Caki2 (cell line): ENCODE results near the gene PLD3. TPM values are rescaled to one million over a fixed set of nuclear protein-coding genes. Genes with fewer than 3 reads are reported as not detected.
"Not testable (repeated sequence)": the region's sequence is repeated elsewhere in the genome, so short reads cannot be mapped to it uniquely, and the experiment has no call there.

Experiments used
- DNase-seq: peaks from one replicate; pipeline ENCODE4 v3.0.0-alpha.2; 2015; ENCODE audit warnings: low read depth
- in situ Hi-C: cut with HindIII; loops from 2 replicates; pipeline ENCODE4 v1.10.0; 2016; ENCODE audit warnings: low sequenced_read_pairs, low pct_unique_long_range_greater_than_20kb, mixed read lengths
- total RNA-seq: library from RNA; depleted of rRNA; stranded (reverse); fragments of >200 nt; shearing (Covaris generic); gene quantifications from 2 replicates; pipeline ENCODE4 v1.2.3, GENCODE V29; 2014; ENCODE audit warnings: low replicate concordance

The PLD3 gene
- total RNA-seq, 1 experiment from 2014 or later, result 381 TPM

DNA sequence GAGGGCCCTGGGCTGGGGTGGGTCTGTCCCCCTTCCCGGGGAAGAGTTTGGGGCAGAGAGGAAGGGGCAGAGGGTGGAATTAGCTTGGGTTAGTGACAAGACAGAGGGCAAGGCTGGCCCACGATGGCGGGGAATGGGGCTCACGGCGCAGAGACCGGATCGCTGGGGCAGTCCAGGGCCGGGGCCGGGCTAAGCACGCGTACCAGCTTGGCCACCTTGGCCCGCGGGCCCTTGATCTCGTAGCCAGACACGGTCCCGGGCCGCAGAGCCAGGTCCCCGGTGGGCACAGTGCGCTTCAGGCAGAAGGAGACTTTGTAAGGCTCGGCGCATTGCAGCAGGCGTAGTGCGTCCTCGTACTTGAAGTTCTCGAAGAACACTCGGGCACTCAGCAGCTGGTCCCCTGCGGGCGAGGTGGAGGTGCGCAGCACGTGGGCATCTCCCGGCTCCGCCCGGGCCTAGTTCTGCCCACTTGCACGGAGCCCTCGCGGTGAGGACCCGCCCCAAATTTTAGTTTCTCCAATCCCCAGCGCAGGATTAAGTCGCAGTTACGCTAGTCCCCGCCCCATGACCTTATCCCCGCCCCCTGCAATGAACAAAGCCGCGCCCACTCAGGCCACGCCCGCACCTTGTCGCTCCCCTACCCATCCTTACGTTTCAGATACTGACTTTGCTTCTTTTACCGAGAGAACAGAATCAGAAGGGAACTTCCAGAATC lies 50.1 kb downstream of the PLD3 start:
- in situ Hi-C loops, result no loop called here
- no peak for DNase-seq

DNA sequence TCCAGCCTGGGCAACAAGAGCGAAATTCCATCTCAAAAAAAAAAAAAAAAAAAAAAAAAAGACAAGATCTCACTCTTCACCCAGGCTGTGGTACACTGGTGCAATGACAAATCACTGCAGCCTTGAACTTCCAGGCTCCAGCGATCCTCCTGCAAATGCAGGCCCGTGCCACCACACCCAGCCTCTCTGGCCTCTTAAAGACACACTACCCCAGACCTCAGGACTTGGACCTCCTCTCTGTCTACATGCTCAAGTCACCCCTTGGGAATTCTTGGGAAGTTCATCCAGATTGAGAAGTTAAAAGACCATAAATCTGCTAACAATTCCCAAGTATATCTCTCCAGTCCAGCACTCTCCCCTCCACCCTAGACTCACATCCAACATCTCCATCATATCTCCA lies 52.1 kb downstream of the PLD3 start:
- in situ Hi-C loops, result no loop called here
- no peak for DNase-seq

DNA sequence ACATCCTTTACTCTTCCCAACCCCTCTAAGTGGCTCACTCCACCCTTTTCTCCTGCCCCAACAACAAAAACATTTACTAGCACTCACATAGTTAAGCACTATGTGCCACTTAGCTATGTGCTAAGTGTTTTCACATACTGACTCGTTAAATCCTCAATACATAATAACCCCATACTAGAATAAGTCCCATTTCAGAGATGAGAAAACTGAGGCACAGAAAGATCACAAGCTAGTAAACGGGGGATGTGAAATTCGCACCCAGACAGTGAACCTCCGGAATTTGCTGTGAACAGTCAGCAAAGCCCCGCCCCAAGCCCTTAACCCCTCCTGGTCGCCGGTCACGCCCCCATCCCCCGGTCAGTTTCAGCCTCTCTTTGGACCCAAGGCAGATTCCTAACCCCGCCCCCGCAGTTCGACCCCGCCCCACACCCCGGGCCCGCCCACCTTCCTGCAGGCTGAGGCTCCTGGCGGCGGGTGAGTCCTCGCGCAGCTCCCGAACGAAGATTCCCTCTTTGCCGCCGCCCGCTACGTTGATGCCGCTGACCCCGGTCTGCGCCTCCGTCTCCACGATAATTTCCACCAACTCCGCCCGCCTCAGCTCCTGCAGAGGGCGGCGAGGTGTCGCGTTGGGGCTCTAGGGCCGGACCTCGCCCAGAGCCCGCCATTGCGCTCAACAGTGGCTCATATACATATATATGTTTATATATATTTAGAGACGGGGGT lies 54.9 kb downstream of the PLD3 start:
- in situ Hi-C loops, result no loop called here
- DNase-seq, result peak; percentile 80

DNA sequence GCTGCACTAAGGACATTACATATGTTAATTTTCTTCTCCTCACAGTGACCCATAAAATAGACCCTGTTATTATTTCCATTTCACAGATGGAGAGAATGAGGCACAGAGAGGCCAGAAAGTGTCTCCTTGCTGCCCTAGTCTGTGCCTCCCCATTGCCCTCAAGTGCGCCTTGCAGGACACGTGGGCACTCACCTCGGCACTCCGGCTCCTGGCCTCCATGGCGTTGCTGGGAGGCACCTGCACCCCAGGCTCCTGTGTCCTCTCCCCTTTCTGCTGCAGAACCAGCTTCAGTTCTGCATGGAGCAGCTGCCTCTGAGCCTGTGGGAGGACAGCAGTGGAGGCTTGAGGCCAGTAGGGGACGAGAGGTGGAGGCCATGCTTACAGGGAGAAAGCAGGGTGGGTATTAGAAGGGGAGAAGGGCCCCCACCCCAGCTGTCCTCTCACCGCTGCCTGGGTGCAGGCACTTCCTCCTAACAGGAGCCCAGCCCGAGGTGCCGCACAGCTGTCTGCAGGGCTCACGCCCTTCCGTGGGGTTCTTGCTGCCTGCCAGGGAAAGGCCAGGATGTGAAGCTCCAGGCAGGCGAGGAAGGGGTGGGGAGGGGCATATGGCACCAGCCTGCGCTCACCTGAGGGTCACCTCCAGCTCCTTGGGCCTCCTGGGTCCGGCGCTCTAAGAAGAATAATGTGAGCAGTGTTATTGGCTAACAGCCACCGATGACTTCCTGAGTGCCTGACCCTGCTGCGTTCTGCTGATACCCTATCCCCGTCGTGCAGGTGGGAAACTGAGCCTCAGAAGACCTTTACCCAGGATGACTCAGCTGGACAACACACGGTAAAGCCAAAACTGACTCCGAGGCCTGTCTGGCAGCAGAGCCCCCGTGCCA lies 59.5 kb downstream of the PLD3 start:
- DNase-seq, result no peak
- in situ Hi-C loops, result no loop called here

DNA sequence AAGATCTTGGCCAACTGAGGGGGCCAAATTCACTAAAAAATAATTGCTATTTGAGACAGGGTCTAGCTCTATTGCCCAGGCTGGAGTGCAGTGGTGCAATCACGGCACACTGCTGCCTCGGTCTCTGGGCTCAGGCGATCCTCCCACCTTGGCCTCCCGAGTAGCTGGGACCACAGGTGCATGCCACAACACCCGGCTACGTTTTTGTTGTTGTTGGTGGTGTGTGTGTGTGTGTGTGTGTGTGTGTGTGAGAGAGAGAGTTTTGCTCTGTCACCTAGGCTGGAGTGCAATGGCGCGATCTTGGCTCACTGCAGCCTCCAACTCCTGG lies 60.1 kb downstream of the PLD3 start:
- in situ Hi-C loops, DNase-seq: not testable (repeated sequence)

DNA sequence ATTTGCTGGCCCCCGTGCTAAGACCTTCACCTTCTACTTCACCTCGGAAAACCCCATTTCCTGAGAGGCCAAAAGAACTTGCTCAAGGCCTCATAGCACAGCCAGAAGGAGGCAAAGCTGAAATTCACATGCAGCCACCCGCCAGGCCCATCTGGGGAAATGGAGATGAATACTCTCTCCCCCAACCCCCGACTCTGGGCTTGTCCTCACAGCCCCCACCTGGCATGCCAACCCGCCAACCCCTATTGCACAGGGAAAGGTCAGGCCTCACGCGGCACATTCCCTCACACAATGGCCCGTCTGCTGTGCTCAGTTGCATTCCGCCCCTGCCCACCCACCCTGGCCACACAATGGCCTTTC lies 61.5 kb downstream of the PLD3 start:
- in situ Hi-C loops, result no loop called here
- DNase-seq, result no peak

DNA sequence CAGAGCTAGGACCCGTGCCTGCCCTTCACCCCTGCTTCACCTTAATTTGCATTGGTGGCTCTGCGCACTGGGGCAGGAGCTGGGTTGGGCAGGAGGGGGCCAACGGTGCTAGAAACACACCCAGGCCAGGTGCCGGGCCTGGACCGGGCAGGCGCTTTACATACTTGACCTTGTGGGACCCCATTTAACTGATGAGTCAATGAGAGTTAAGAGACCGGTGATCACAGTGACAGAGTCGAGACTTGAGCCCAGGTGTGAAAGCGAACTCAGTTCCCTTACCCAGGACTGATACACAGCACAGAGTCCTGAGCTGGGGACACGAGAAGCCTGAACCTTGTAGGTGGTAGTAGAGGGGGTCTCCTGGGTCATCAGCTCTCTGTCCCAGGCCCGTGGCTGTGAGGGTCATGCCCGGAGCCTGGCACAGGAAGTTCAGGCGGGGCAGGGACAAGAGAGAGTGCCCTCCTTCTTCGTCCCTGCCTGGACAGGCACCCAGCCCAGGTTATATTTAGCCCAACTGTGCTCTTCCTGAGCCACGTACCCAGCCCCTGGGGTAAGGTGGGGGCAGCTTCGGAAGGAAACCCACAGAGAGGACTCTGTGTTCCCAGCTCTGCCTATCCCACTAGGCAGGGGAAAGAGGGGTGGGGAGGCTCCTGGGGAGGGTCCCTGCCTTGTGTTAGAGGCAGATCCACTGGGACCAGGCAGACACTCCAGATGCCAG lies 62.8 kb downstream of the PLD3 start:
- in situ Hi-C loops, result no loop called here
- DNase-seq, result no peak

DNA sequence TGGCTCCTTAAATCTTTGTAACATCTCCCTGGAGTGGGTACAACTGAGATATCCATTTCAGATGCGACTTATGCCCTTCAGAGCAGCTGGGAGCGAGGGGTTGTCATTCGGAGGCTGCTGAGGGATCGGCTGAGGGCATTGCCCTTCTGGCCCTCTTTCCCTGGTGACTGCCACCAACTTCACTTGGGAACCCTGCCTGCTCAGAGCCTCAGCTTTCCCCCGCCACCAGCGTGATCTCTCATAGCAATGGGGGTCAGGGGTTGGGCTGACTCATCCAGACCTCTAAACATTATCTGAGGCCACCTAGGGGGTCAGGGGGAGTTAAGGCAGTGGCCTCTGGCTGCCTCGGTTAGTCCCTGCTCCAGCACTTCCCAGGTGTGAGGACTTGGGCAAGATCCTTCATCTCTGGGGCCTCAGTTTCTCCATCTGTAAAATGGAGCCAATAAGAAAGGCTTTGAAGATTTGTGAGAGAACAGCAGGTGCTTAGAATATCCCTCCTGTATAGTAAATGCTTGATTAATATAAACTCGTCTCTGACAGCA lies 63.5 kb downstream of the PLD3 start:
- in situ Hi-C loops, result no loop called here

DNA sequence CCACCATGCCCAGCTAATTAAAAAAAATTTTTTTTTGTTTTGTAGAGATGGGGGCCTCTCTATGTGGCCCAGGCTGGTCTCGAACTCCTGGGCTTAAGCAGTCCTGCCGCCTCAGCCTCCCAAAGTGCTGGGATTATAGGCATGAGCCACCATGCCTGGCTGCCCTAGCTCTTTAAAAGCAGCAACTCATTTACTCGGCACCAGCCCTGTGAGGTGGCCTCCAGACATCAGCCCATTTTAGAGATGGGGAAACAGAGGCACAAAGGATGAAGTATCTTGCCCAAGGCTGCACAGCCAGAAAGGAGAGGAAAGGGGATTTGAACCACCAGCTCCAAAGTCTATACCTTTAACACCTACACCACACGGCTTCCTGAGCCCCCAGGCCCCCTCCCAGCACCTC lies 64.4 kb downstream of the PLD3 start:
- DNase-seq, result no peak
- in situ Hi-C loops, result no loop called here

More for the DNA sequence above, 63.5 kb downstream of the PLD3 start:
- DNase-seq, result no peak

DNA sequence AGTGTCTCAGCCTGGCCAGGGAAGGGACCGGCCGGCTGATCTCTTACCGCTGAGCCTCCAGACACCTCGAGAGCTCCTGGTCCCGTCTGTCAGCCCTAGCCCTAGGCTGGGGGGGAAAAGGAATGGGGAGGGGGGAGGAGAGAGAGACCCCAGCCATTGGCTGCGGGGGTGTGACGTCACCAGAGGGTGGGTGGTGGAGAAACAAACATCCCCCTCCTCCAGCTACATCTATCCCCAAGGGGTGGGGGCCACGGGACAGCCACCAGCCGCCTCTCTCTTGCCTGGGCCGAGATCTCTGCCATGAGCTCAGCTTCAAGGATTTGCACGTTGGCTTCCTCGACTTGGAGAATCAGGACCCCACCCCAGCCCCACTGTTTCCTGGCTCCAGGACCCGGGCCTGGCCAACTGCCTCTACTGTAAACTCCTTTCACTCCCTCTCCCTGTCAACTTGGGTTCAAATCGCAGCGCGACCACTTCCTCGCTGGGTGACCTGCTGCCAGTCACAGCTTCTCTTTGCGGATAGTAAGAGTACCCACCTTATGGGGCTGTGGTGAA lies 64.9 kb downstream of the PLD3 start, which contains the start of gene PRX:
PRX (minus strand) TSS at position 88 of the 555 bp plus-strand sequence. CDS start 5,446 bp downstream, outside the sequence.
- in situ Hi-C loops, result no loop called here
- DNase-seq, result no peak

DNA sequence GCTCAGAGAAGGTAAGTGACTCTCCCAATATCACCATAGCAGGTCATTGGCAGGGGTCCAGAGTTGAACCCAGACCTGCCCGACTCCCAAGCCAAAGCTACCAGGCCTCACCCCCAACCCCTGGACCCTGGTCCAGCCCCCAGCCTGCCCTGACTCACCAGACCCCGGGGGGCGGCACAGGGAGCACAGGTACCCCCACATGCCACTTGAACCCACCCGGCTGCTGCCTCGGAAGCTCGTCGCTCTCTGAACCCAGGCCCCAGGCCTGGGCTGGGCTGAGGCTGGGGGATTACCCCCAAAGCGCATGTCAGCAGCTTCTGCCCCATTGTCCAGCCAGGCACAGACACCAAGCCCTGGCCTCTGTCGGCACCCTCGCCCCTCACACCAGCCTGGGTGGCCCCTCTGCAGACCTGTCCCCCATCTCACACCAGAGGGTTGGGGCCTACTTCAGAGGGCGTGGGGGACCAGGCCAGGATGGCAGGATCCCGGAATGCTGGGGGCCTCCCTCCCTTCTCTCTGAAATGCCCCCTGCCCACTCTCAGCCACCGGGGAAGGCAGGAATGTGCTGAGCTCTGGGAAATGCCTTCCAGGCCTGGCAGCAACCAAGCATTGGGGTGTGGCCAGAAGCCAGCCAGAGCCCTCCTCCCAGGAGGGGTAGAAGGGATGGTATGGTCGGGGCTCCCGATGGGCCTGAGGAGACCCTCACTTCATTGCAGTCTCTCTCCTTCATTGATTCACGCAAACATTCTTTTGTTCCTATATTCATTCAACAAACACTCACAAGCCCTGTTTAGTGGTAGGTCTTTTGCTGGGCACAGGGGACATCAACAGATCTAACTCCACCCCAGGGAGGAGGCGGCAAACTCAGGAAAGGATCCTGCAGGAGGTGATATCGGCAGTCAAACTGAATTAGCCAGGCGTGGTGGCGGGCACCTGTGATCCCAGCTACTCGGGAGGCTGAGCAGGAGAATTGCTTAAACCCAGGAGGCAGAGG lies 66.3 kb downstream of the PLD3 start:
- in situ Hi-C loops, result no loop called here
- DNase-seq, result no peak

DNA sequence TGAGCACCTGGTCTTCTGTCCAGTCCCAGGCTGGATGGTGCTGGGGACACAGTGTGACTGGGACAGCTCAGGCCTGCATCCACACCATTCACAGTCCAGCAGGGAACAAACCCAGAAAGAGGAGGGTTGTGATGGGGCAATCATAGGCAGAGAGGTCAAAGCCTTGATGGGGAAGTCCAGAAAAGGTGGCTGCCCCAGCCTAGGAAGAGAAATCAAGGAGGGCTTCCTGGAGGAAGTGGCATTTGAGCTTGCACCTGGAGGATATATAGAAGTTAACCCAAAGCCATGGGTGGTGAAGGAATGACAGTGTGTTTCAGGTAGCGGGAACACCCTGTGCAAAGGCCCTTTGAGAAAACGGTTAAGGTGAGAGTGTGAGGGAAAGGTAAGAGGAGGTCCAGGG lies 67.3 kb downstream of the PLD3 start:
- in situ Hi-C loops, result no loop called here
- DNase-seq, result no peak

DNA sequence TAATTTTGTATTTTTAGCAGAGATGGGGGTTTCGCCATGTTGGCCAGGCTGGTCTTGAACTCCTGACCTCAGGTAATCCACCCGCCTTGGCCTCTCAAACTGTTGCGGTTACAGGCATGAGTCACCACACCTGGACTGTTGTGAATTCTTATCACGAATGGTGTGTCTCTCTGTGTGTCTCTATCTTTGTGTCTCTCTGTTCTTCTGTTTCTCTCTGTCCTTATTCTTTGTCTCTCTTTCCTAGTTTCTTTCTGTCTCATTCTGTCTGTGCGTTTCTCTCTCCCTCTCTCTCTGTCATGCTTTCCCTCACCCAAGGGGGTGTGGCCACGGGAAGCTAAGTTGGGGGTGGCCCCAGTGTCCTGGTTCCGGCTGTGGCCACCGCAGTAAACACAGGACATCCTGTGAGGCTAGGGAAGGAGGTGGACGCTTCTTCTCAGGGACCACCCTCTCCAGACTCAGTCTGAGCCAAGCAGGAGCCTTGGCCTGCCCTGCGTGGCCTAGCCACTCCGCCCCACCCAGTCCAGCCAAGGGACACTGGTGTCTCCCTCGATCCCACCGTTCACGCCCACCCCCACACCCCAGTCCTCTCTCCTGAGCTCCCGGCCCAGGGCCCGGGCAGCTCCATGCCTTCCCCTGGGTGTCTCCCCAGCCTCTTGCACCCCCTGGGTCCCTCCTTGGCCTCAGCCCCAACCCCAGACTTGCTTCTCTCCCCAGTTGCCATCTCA lies 68.6 kb downstream of the PLD3 start:
- DNase-seq, result peak; percentile 21
- in situ Hi-C loops, result no loop called here

DNA sequence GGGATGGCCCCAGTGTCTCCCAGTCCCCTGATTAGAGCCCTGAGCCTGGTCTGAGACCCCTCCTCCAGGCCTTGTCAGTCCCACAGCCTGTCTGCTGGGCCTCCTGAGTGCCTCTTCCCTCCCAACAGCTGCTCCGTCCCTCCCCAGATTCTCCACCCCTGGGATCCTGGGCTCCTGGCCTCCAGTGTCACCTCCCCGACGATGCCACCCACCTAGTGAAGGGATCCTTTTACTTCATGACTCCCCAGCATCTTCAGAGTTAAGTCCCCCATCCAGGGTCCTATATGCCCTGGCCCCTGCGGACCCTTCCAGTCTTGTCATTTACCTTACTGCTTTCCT lies 69.1 kb downstream of the PLD3 start:
- in situ Hi-C loops, result no loop called here
- no peak for DNase-seq

DNA sequence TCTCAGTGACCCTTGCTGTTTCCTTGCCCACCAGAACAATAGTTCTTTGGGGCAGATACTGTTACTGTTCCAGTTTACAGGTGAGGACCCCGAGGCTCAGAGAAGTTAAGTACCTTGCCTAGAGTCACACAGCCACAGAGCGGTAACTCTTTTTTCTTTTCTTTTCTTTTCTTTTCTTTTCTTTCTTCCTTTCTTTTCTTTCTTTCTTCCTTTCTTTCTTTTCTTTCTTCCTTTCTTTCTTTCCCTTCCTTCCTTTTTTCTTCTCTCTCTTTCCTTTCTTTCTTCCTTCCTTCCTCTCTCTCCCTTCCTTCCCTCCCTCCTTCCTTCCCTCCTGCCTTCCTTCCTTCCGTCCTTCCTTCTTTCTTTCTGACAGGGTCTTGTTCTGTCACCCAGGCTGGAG lies 69.5 kb downstream of the PLD3 start:
- DNase-seq, result no peak
- in situ Hi-C loops, result no loop called here

DNA sequence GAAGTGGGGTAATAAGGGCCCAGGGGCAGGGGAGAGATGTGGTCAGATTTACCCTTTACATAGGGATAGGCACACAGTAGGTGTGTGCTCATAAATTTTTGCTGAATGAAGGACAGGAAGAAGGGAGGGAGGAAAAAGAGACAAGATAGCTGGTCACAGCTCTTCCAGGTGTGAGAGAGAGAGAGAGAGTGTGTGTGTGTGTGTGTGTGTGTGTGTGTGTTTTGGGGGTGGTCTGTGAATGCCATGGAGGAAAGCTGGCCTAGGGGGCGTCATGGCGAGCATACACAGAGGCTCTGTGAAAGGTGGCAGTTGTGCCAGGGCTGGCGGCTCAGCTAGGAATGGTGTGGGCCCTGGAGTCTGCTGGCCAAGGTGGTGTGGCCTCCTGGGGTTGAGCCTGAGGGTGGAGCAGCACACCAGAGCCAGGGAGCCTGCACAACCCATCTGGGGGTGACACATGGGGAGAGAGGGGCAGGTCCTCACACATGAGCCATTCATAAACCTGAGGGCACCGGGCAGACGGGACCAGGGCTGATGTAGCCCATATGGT lies 70.6 kb downstream of the PLD3 start:
- no peak for DNase-seq

More for the DNA sequence above, 70.6 kb downstream of the PLD3 start:
- in situ Hi-C loops, result no loop called here
